CD4-positive, alpha-beta T cell treated with Interleukin-15 for 4 hours (primary cell): ENCODE measurements around the gene MTA2.
A peak's percentile ranks its signal among the peaks of the same experiment; 100 is the strongest.

Experiments
- DNase-seq: peaks from one replicate; pipeline ENCODE4 v3.0.0-alpha.2; 2020; ENCODE audit warnings: low spot score

The MTA2 gene

DNA sequence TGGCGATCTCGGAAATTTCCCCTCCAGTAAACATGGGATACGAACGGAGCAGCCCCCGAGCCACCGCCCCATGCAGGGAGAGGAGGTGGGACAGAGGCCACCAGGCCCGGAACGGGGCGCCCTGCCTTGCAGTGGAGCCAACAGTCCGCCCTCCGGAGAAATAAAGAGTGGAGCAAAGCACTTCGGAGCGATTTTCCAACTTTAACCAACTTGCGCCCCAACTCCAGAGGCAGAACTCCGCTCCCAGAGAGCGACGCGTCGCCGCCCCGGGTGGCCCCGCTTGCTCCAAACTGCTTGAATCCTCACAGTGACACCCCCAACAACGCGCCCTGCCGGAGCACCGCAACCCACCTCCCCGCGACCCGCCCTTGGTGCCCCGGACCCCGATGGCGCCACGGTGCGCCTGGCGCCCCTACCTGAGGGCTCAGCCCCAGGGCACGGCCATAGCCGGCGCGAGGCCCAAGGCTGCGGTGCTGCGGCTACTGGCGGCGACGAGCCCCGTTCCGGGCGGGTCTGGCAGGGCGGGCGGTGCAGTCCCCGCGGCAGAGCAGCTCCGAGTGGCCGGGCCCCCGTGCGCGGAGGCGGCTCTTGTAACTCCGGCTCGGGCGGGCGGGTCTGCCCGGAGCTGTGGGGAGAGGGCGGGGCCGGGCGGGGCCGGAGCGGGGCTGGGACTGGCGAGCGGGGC, 55.3 kb downstream of the MTA2 start, which contains the start of gene AHNAK:
AHNAK (minus strand) TSS at position 563 of the 685 bp plus-strand sequence. CDS start 10,708 bp downstream, outside the sequence.
- peak; percentile 83 for DNase-seq

DNA sequence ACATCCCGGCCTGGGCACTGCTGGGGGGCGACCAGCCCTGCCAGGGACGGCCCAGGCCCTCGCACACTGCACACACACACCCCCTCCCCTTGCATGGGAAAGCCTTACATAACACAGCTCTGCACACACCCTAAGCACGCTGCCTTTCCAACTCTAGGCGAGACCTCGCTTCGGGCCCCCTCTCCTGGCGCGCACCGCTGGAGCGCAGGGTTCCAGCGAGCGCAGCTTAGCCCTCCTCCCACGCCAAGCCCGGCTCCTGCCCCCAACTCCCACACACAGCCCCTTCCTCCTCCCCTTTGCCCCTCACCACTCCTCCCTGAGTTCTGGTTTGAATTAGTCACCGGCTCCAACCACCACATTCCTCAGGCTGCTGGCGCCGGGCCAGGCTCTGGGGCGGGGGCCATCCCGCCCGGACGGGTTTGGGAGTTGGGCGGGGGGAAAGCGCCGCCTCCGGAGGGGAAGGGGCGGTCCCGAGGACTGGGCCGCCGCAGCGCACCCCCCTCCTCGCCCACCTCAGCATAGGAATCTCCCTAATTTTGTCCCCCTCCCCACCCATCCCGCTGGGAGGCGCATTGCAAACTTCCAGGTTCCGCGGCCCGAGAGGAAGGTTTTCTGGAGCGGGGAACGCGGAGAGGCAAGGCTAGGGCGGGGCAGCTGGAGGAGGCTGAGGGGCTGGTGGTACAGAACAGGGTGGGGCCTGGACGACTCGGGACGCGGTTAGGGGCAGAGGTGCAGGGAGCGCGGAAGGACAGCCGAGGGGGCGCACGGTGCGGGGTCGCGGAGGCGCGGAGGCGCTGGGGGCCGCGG, 56.0 kb downstream of the MTA2 start:
- DNase-seq: peak; percentile 82

DNA sequence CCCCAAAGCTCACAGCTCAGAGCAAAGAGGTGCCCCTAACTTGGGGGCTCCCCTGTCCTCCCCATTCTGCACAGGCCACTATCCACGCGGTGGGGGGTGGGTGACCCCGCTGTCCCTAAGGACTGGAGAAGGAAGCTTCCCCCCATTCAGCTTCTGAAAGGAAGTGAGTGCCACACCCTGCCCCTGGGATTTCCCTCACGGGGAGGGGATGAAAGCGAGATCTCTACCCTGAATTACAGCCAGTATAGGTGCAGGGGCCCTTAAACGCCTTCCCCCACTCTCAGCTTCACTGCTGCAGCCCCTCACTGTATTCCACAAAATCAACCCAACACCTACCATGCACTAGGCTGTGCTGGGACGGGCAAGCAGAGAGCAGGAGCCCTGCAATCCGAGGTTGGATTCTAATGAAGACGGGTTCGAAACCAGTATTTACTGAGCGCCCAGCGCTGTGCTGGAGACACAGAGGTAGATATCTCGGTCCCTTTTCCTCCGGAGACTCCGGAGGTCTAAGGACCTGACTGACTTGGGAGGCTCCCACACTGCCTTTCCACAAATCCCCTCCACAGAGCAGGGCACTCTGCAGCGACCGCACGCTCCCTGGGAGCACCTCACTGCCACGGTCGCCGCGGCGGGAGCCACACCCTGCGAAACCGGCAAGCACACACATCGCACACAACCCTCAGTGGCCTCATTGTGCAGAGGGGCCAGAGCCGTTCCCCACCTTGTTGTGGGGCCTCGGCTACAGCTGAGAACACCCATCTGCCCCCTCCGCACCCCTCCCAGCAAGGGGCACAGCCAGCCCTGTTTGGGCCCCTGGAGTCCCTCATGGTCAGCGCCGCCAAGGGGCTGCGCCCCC, 56.9 kb downstream of the MTA2 start:
- no peak for DNase-seq

DNA sequence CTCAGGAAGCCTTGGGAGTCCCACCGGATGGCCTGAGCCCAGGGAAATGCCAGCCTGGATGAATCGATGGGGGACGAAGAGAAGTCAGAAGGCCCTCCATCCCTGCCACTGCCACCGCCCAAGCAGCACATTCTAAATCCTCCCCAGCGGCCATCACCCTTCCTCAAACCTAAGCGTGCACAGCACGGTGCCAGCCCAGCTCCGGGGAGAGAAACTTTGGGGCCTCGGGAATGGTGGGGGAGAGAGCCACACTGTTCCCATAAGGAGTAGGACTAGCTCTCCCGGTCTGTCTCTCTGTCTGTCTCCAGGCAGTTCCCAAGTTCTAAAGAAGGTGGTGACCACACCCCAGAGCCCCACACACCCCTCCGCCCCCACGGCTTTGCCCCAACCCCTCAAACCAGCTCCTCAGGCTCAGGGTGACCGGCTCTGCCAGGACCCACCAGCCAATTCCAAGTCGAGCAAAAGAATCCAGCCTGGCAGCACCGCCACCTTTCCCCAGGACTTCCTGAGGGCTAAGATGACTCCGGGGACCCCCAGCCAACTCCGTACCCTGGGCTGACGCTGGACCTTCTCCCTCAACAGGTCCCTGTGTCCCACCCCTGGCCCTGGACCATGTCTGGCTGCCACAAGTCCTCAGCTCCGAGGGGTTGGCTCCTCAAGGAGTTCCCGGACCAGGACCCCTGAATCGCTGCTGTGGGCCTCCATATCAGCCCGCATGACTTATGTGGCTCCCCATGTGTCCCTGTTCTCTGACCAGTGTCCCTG, 57.8 kb downstream of the MTA2 start:
- no peak for DNase-seq
